Sigmoid colon (tissue), 7 donors: ENCODE data around the gene GID4. TPM values are rescaled to one million over a fixed set of nuclear protein-coding genes. Genes with fewer than 3 reads are reported as not detected.

Source experiments
- DNase-seq: peaks from one replicate; pipeline ENCODE4 v3.0.0-alpha.2; 2019
- H3K27ac ChIP-seq, 4 donors: fragments of 200-600 bp; sonication (generic); one replicate each; pipeline ENCODE4 v1.5.1; 2016 to 2019; ENCODE audit warnings: mild to moderate bottlenecking in 1 of 4
- H3K27me3 ChIP-seq, 3 donors: fragments of 200-600 bp; sonication (generic); one replicate each; pipeline ENCODE4 v1.5.1; 2019; ENCODE audit warnings: mild to moderate bottlenecking in 1 of 3
- H3K36me3 ChIP-seq, 4 donors: fragments of 200-600 bp; sonication (generic); one replicate each; pipeline ENCODE4 v1.5.1; 2016 to 2019
- H3K4me1 ChIP-seq, 4 donors: fragments of 200-600 bp; sonication (generic); one replicate each; pipeline ENCODE4 v1.5.1; 2017 to 2019
- H3K4me3 ChIP-seq, 4 donors: fragments of 200-600 bp; sonication (generic); one replicate each; pipeline ENCODE4 v1.5.1; 2017 to 2019; ENCODE audit warnings: mild to moderate bottlenecking in 2 of 4, moderate library complexity in 1 of 4
- H3K9me3 ChIP-seq, 4 donors: fragments of 200-600 bp in 3 of 4; sonication (generic) in 3 of 4; one replicate each; pipeline versions ENCODE4 v1.5.1 to v1.6.1; 2013 to 2019
- CTCF ChIP-seq, 4 experiments: fragments of 450-650 bp in 3 of 4; fragments of 200-600 bp in 1 of 4; IDR thresholded peaks; one replicate each; pipeline ENCODE4 v1.5.1; 2016 to 2019; ENCODE audit warnings: antibody characterized with exemption in 4 of 4, mild to moderate bottlenecking in 3 of 4, moderate library complexity in 2 of 4
- EP300 ChIP-seq, 4 donors: sonication (generic); formaldehyde crosslinking; IDR thresholded peaks; one replicate each; pipeline ENCODE4 v1.6.1; 2017; ENCODE audit warnings: antibody characterized with exemption in 4 of 4
- POLR2A ChIP-seq, 2 donors: fragments of 450-650 bp; IDR thresholded peaks; one replicate each; pipeline ENCODE4 v1.6.1; 2016; ENCODE audit warnings: antibody characterized with exemption in 2 of 2, mild to moderate bottlenecking in 2 of 2, moderate library complexity in 2 of 2
- POLR2AphosphoS5 ChIP-seq, 4 donors: sonication (generic); formaldehyde crosslinking; IDR thresholded peaks; one replicate each; pipeline ENCODE4 v1.6.1; 2017; ENCODE audit warnings: antibody characterized with exemption in 4 of 4
- WGBS, 2 donors: extraction: QIAGEN DNeasy Blood & Tissue Kit; methylation state at CpG; one replicate each; pipeline ENCODE4 v1.1.7; 2013; 5-methylcytosine and 5-hydroxymethylcytosine counted together
- intact Hi-C: fragments of 100-400 bp; cut with DNase I; formaldehyde crosslinking; loops from one replicate; pipeline ENCODE4 v1.15.1; 2023
- polyA plus RNA-seq, 3 donors: library from polyadenylated mRNA; stranded (reverse); fragments of 200-250 nt; gene quantifications; one replicate each; pipeline ENCODE4 v1.2.3, GENCODE V29; 2013
- total RNA-seq, 4 donors: library from RNA; depleted of rRNA; stranded (reverse); fragments of >200 nt; gene quantifications; one replicate each; pipeline ENCODE4 v1.1.0, GENCODE V29; 2016
- donor health status: healthy with polysubstance abuse.
- donor health status: Bipolar disorder and iron deficiency.
- donor health status: healthy.

Gene GID4
- total and polyA plus RNA-seq, 7 donors = 2.8 to 25.2 (median 20.0) TPM

GRCh38 chr17:18019838-18020154 is 19.4 kb upstream of the GID4 start:
- Histone ChIP-seq H3K36me3 (peaks cover 0 to 24% (median 2%) of the 10 kb centered on the region in 4 donors), H3K27me3 (no peaks in the 10 kb centered on the region), H3K27ac (no peak overlapping the region), H3K4me3 (no peak overlapping the region), H3K4me1 (peaks cover 0 to 9% (median 0%) of the 10 kb centered on the region in 4 donors), H3K9me3 (no peaks in the 10 kb centered on the region)
- intact Hi-C loops = no loop called here
- DNase-seq = no peak
- TF ChIP-seq EP300 (IDR thresholded peaks at IDR 0.05) (no peak), POLR2A (IDR thresholded peaks at IDR 0.05) (no peak), POLR2AphosphoS5 (IDR thresholded peaks at IDR 0.05) (no peak), CTCF (IDR thresholded peaks at IDR 0.05) (no peak)
- WGBS, 2 donors = 88% methylated on average over 2 of the region's 2 CpGs

GRCh38 chr17:18020971-18021370 is 18.2 kb upstream of the GID4 start:
- TF ChIP-seq POLR2AphosphoS5 (IDR thresholded peaks at IDR 0.05) = no peak
- no peak for TF ChIP-seq CTCF (IDR thresholded peaks at IDR 0.05)
- no peak for TF ChIP-seq POLR2A (IDR thresholded peaks at IDR 0.05)
- TF ChIP-seq EP300 (IDR thresholded peaks at IDR 0.05) = no peak
- DNase-seq = no peak
- 97 to 98% methylated on average over 6 of the region's 6 CpGs for WGBS, 2 donors
- no peak overlapping the region for H3K27ac ChIP-seq
- peaks cover 0 to 22% (median 2%) of the 10 kb centered on the region in 4 donors for H3K36me3 ChIP-seq
- no peak overlapping the region for H3K4me3 ChIP-seq
- intact Hi-C loops = no loop called here
- no peaks in the 10 kb centered on the region for H3K27me3 ChIP-seq
- H3K9me3 ChIP-seq = no peaks in the 10 kb centered on the region
- H3K4me1 ChIP-seq = peaks cover 0 to 9% (median 0%) of the 10 kb centered on the region in 4 donors

- no peaks in the 10 kb centered on the region for H3K27me3 ChIP-seq
These were observed 17.8 kb upstream of the GID4 start for GRCh38 chr17:18021372-18021771.

GRCh38 chr17:18025241-18025944 is 13.8 kb upstream of the GID4 start:
- DNase-seq = peak; percentile 18
- Histone ChIP-seq H3K27ac (no peak overlapping the region), H3K36me3 (peaks cover 0 to 38% (median 0%) of the 10 kb centered on the region in 4 donors), H3K4me3 (no peak overlapping the region), H3K4me1 (no peaks in the 10 kb centered on the region), H3K27me3 (no peaks in the 10 kb centered on the region), H3K9me3 (no peaks in the 10 kb centered on the region)
- intact Hi-C loops = no loop called here
- WGBS, 2 donors = 70 to 79% methylated on average over 5 of the region's 5 CpGs
- TF ChIP-seq EP300 (IDR thresholded peaks at IDR 0.05) = no peak
- TF ChIP-seq CTCF (IDR thresholded peaks at IDR 0.05) = no peak
- TF ChIP-seq POLR2AphosphoS5 (IDR thresholded peaks at IDR 0.05) = no peak
- TF ChIP-seq POLR2A (IDR thresholded peaks at IDR 0.05) = no peak

More at GRCh38 chr17:18021372-18021771, 17.8 kb upstream of the GID4 start:
- H3K9me3 ChIP-seq = no peaks in the 10 kb centered on the region
- H3K4me1 ChIP-seq = peaks cover 0 to 9% (median 0%) of the 10 kb centered on the region in 4 donors
- WGBS, 2 donors = 94 to 98% methylated on average over 5 of the region's 5 CpGs
- no peak overlapping the region for H3K4me3 ChIP-seq
- H3K36me3 ChIP-seq = peaks cover 0 to 25% (median 2%) of the 10 kb centered on the region in 4 donors
- no peak overlapping the region for H3K27ac ChIP-seq
- DNase-seq = peak; percentile 48
- intact Hi-C loops = no loop called here
- no peak for TF ChIP-seq POLR2AphosphoS5 (IDR thresholded peaks at IDR 0.05)
- no peak for TF ChIP-seq POLR2A (IDR thresholded peaks at IDR 0.05)
- TF ChIP-seq CTCF (IDR thresholded peaks at IDR 0.05) = no peak
- no peak for TF ChIP-seq EP300 (IDR thresholded peaks at IDR 0.05)
